Natural killer cell treated with Interleukin-12 subunit alpha and Interleukin-12 subunit beta and Interleukin-15 and Interleukin-18, amount 100 ng/mL, for 72 hours (primary cell): ENCODE measurements around the gene FBLIM1. TPM values are rescaled to one million over a fixed set of nuclear protein-coding genes. Genes with fewer than 3 reads are reported as not detected.

ENCODE experiments used
- ATAC-seq, 2 donors: fragments of 150-1000 bp; cut with Tn5 transposase in 1 of 2; sonication (Bioruptor Pico), chemical (Tn5 transposase) in 1 of 2; 2 replicates each; pipeline ENCODE4 v1.10.0; 2021
- DNase-seq: peaks from one replicate; pipeline ENCODE4 v3.0.0; 2022; ENCODE audit warnings: low spot score
- H3K27ac Mint-ChIP-seq, 2 donors: 1 replicate in 1 of 2; 2 replicates in 1 of 2; pipeline ENCODE4 v1.8.0; 2022; ENCODE audit warnings: mixed read lengths in 2 of 2, mild to moderate bottlenecking in 1 of 2, moderate library complexity in 1 of 2
- H3K27me3 Mint-ChIP-seq, 2 donors: 1 replicate in 1 of 2; 2 replicates in 1 of 2; pipeline ENCODE4 v1.8.0; 2022; ENCODE audit warnings: mixed read lengths in 2 of 2
- H3K36me3 Mint-ChIP-seq: one replicate; pipeline ENCODE4 v1.8.0; 2022; ENCODE audit warnings: mixed read lengths
- H3K4me1 Mint-ChIP-seq, 2 donors: 1 replicate in 1 of 2; 2 replicates in 1 of 2; pipeline ENCODE4 v1.8.0; 2022; ENCODE audit warnings: low read depth in 2 of 2, mixed read lengths in 2 of 2, mild to moderate bottlenecking in 1 of 2
- H3K4me3 Mint-ChIP-seq: one replicate; pipeline ENCODE4 v1.8.0; 2022; ENCODE audit warnings: mixed read lengths
- H3K9me3 Mint-ChIP-seq: 2 replicates; pipeline ENCODE4 v1.8.0; 2022; ENCODE audit warnings: mixed read lengths
- total RNA-seq, 2 donors: library from RNA; stranded (reverse); gene quantifications; one replicate each; pipeline ENCODE4 v1.2.3, GENCODE V29; 2022

The FBLIM1 gene
- total RNA-seq, 2 donors from 2014 or later, result not detected

DNA sequence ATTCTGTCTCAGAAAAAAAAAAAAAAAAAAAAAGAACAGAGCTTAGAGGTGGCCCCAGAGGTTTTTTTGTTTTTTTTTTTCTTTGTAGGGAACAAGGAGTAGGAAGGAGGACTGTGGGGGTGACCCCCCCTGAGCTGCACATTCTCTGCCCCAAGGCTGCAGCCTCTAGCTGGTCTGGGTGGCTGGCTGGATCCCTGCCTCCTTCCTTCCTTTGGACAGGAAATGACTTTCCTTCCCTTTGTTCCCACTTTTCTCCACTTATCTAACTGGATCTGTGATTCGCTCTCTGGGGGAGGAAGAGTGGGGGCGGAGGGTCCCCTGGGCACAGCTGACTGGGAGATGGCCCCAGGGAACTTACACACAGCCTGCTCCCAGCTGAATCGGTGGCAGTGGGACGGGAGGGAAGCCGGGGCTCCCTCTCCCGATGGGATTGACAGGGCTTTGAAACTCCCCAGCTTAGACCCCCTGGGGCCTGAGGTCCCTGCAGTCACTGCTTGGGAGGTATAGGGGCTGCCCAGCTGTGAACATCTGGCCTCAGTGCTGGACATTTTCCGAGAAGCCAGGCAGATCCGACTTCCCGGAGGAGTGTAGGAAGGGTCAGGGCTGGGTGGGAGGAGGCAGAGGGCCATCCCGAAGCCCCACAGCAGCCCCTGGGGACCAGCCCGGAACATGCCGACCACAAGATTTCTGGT is 2.1 kb downstream of the FBLIM1 start:
- no peak for ATAC-seq

GRCh38 chr1:15761366-15762128 is 3.0 kb downstream of the FBLIM1 start:
- ATAC-seq (no peak), DNase-seq (no peak)
- Mint-ChIP-seq H3K36me3 (no peaks in the 10 kb centered on the region), H3K4me3 (no peak overlapping the region), H3K4me1 (peaks cover 0 to 2% of the 10 kb centered on the region in 2 donors), H3K27ac (no peak overlapping the region), H3K27me3 (peaks cover 22 to 27% of the 10 kb centered on the region in 2 donors), H3K9me3 (no peaks in the 10 kb centered on the region)

More for the DNA sequence above, 2.1 kb downstream of the FBLIM1 start:
- Mint-ChIP-seq H3K27ac (no peak overlapping the region), H3K27me3 (peaks cover 30 to 34% of the 10 kb centered on the region in 2 donors), H3K36me3 (no peaks in the 10 kb centered on the region), H3K4me1 (peaks cover 0 to 6% of the 10 kb centered on the region in 2 donors), H3K4me3 (no peak overlapping the region), H3K9me3 (no peaks in the 10 kb centered on the region)
- DNase-seq, result no peak

DNA sequence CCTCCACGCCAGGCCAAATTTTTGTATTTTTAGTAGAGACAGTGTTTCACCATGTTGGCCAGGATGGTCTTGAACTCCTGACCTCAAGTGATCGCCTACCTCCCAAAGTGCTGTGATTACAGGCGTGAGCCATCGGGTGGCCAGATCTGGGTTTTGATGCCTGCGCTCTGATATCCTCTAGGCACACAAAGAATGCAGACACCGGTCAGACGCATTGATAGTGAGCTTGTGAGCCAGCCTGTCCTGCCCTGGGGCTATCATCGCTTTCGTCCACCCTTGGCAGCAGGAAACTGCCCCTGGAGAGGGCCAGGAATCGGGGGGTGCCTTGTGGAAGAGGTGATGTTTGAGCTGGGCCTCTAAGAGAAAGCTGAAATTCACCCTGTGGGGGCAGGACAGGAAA is 4.0 kb downstream of the FBLIM1 start:
- no peaks in the 10 kb centered on the region for H3K9me3 Mint-ChIP-seq
- H3K27ac Mint-ChIP-seq, result no peak overlapping the region
- ATAC-seq (no peak), DNase-seq (no peak)
- H3K36me3 Mint-ChIP-seq, result no peaks in the 10 kb centered on the region
- peaks cover 14 to 23% of the 10 kb centered on the region in 2 donors for H3K27me3 Mint-ChIP-seq
- no peak overlapping the region for H3K4me3 Mint-ChIP-seq
- peaks cover 0 to 2% of the 10 kb centered on the region in 2 donors for H3K4me1 Mint-ChIP-seq

GRCh38 chr1:15764269-15764764 is 5.7 kb downstream of the FBLIM1 start:
- Mint-ChIP-seq H3K36me3 (no peaks in the 10 kb centered on the region), H3K27ac (no peak overlapping the region), H3K27me3 (peaks cover 13 to 24% of the 10 kb centered on the region in 2 donors), H3K4me1 (peaks cover 0 to 2% of the 10 kb centered on the region in 2 donors), H3K9me3 (no peaks in the 10 kb centered on the region), H3K4me3 (no peak overlapping the region)
- ATAC-seq, result no peak
- DNase-seq, result no peak

DNA sequence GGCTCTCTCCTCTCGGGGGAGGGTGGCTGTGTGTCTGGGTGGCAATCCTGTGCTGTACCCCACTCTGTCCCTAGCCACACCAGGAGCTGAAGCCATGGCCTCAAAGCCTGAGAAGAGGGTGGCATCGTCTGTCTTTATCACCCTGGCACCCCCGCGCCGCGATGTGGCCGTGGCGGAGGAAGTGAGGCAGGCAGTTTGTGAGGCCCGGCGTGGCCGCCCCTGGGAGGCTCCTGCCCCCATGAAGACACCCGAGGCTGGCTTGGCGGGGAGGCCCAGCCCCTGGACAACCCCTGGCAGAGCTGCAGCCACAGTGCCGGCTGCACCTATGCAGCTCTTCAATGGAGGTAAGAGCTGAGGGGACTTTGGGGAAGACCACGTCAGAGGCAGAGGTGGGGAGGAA is 6.3 kb downstream of the FBLIM1 start:
- DNase-seq (no peak), ATAC-seq (no peak)
- Mint-ChIP-seq H3K36me3 (no peaks in the 10 kb centered on the region), H3K4me1 (no peaks in the 10 kb centered on the region), H3K9me3 (no peaks in the 10 kb centered on the region), H3K27ac (no peak overlapping the region), H3K4me3 (no peak overlapping the region), H3K27me3 (peaks cover 13 to 21% of the 10 kb centered on the region in 2 donors)

DNA sequence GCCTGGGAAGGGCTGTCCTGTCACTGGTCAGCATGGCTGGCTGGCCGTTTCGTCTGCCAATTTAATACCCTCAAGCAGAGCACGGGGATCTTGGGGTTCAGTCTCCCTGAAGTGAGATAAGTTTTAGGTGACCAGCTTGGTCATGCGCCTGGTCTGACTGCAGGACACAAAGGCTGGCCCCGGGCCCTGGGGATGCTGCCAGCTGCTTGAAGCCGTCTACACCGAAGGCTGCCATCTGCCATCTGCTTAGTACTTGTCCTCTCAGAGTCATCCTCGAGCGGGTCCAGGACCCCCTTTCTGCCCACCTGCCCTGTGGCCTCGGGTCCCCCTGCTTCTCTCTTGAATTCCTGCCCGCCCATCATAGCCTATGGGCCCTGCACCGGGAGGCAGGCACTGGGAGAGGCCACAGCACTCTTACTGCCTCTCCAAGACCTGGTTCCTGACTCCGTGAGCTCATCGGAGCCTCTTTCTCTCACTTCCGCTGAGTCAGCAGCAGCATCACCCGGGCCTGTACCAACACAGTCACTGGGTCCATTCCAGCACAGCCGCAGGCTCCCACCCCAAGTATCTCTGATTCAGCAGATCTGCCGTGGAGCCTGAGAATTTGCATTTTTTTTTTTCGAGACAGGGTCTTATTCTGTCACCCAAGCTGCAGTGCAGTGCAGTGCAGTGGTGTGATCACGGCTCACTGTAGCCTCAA is 7.0 kb downstream of the FBLIM1 start:
- H3K4me3 Mint-ChIP-seq, result no peak overlapping the region
- no peak for ATAC-seq
- H3K9me3 Mint-ChIP-seq, result no peaks in the 10 kb centered on the region
- no peaks in the 10 kb centered on the region for H3K4me1 Mint-ChIP-seq
- no peak for DNase-seq
- peaks cover 13 to 21% of the 10 kb centered on the region in 2 donors for H3K27me3 Mint-ChIP-seq
- H3K27ac Mint-ChIP-seq, result no peak overlapping the region
- no peaks in the 10 kb centered on the region for H3K36me3 Mint-ChIP-seq

GRCh38 chr1:15767941-15768340 is 9.3 kb downstream of the FBLIM1 start:
- Mint-ChIP-seq H3K4me3 (no peak overlapping the region), H3K27ac (no peak overlapping the region), H3K9me3 (no peaks in the 10 kb centered on the region), H3K4me1 (no peaks in the 10 kb centered on the region), H3K36me3 (no peaks in the 10 kb centered on the region), H3K27me3 (peaks cover 10 to 17% of the 10 kb centered on the region in 2 donors)
- DNase-seq (no peak), ATAC-seq (no peak)

GRCh38 chr1:15768388-15768787 is 9.8 kb downstream of the FBLIM1 start:
- Mint-ChIP-seq H3K27ac (no peak overlapping the region), H3K4me1 (no peaks in the 10 kb centered on the region), H3K4me3 (no peak overlapping the region), H3K36me3 (no peaks in the 10 kb centered on the region), H3K27me3 (peaks cover 10 to 17% of the 10 kb centered on the region in 2 donors), H3K9me3 (no peaks in the 10 kb centered on the region)
- ATAC-seq (no peak), DNase-seq (no peak)

DNA sequence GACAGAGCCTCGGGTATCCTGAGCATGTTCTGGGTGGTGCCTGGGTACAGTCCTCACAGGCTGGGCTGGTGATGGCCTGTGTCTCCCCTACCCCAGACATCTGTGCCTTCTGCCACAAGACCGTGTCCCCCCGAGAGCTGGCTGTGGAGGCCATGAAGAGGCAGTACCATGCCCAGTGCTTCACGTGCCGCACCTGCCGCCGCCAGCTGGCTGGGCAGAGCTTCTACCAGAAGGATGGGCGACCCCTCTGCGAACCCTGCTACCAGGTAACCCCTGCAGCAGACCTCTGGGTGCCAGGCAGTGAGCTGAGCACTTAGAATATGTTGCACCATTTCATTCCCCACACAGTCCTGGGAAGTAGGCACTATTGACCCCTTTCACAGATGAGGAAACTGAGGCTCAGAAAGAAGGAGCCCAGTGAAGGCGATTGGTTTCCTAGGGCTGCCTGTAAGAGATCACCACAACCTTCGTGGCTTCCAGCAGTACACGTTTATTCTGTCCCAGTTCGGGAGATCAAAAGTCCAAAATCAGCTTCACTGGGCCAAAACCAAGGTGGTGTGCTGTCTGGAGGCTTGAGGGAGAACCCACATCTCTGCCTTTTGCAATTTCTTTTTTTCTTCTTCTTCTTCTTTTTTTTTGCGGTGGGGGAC is 11.8 kb downstream of the FBLIM1 start:
- Mint-ChIP-seq H3K36me3 (no peaks in the 10 kb centered on the region), H3K27ac (no peak overlapping the region), H3K9me3 (no peaks in the 10 kb centered on the region), H3K4me1 (no peaks in the 10 kb centered on the region), H3K27me3 (peaks cover 10 to 15% of the 10 kb centered on the region in 2 donors), H3K4me3 (no peak overlapping the region)
- DNase-seq (no peak), ATAC-seq (no peak)

GRCh38 chr1:15771836-15772515 is 13.4 kb downstream of the FBLIM1 start:
- Mint-ChIP-seq H3K36me3 (no peaks in the 10 kb centered on the region), H3K27ac (no peak overlapping the region), H3K4me3 (no peak overlapping the region), H3K9me3 (no peaks in the 10 kb centered on the region), H3K4me1 (no peaks in the 10 kb centered on the region), H3K27me3 (peaks cover 10 to 15% of the 10 kb centered on the region in 2 donors)
- no peak for DNase-seq
- ATAC-seq, result no peak

DNA sequence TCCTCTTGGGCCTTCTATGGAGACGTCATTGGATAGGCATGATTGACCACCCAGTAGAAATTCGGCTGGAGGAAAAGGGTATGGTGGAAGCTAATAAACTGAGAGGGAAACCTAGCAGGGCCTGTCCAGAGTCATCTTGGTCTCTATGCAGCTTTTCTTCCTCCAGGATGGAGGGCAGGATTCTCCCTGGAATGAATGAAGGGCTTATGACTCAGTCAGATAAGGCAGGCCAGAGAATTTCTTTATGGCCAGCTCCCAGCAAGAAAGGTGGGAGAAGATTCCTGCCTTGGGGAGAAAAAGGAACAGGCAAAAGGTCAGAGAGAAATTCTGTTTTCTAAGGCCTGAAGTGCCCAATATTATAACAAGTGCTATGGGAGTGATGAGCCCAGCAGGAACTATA is 17.1 kb downstream of the FBLIM1 start:
- no peak overlapping the region for H3K4me3 Mint-ChIP-seq
- no peaks in the 10 kb centered on the region for H3K36me3 Mint-ChIP-seq
- peaks cover 9 to 10% of the 10 kb centered on the region in 2 donors for H3K27me3 Mint-ChIP-seq
- no peaks in the 10 kb centered on the region for H3K9me3 Mint-ChIP-seq
- no peak overlapping the region for H3K27ac Mint-ChIP-seq
- ATAC-seq (no peak), DNase-seq (no peak)
- no peaks in the 10 kb centered on the region for H3K4me1 Mint-ChIP-seq

GRCh38 chr1:15777909-15778707 is 19.5 kb downstream of the FBLIM1 start:
- Mint-ChIP-seq H3K9me3 (no peaks in the 10 kb centered on the region), H3K27me3 (peaks cover 0 to 3% of the 10 kb centered on the region in 2 donors), H3K4me3 (no peak overlapping the region), H3K4me1 (no peaks in the 10 kb centered on the region), H3K36me3 (no peaks in the 10 kb centered on the region), H3K27ac (no peak overlapping the region)
- DNase-seq (no peak), ATAC-seq (no peak)
